ENCODE measurements around the gene CRMP1. TPM values are rescaled to one million over a fixed set of nuclear protein-coding genes. Genes with fewer than 3 reads are reported as not detected.
"Not testable (repeated sequence)": the region's sequence is repeated elsewhere in the genome, so short reads cannot be mapped to it uniquely, and the experiment has no call there.

Gene CRMP1
- total RNA-seq, 2 donors from 2014 or later, result 1.3 to 1.6 TPM

DNA sequence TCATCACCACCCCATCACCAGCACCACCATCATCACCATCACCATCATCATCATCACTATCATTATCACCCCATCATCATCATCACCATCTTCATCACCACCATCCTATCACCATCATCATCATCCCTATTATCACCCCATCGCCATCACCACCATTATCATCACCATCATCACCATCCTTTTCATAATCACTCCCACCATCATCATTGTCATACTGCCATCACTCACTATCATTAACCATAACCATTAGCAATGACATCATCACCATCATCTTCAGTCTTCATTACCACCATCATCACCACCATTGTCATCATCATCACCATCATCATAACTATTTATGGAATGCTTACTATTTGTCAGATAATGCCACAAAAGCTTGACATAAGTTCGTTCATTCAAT, 35.7 kb downstream of the CRMP1 start:
- H3K36me3 ChIP-seq (replicated peaks in 1 of 2; ENCODE audit: insufficient read depth in 1 of 2, low read depth in 2 of 2), result no peaks in the 10 kb centered on the region
- H3K27me3 ChIP-seq, result no peaks in the 10 kb centered on the region
- no peak overlapping the region for H3K27ac ChIP-seq
- DNase-seq, result no peak
- H3K4me3 ChIP-seq, result no peak overlapping the region
- 61 to 63% methylated on average over 2 of the region's 2 CpGs for WGBS, 2 donors
- intact Hi-C loops (cut with DNase I), result no loop called here
- TF ChIP-seq CTCF (IDR thresholded peaks at IDR 0.05) (no peak), POLR2A (IDR thresholded peaks at IDR 0.05) (no peak)
- no peaks in the 10 kb centered on the region for H3K4me1 ChIP-seq
- no peak for ATAC-seq
- H3K9me3 ChIP-seq, result no peaks in the 10 kb centered on the region

DNA sequence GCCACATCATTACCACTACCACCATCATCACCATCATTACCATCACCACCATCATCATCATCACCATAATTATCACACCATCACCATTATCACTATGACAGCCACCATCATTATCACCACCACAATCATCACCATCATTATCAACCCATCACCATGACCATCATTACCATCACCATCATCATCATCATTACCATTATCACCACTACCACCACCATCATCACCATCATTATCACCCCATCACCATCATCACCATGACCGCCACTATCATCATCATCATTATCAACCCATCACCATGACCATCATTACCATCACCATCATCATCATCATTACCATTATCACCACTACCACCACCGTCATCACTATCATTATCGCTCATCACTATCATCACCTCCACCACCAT, 36.5 kb downstream of the CRMP1 start:
- H3K27me3 ChIP-seq; H3K4me3 ChIP-seq; ATAC-seq; intact Hi-C loops (cut with DNase I); DNase-seq; H3K27ac ChIP-seq; H3K9me3 ChIP-seq; H3K36me3 ChIP-seq (replicated peaks in 1 of 2; ENCODE audit: insufficient read depth in 1 of 2, low read depth in 2 of 2); H3K4me1 ChIP-seq: not testable (repeated sequence)
- 88 to 94% methylated on average over 3 of the region's 3 CpGs for WGBS, 2 donors

DNA sequence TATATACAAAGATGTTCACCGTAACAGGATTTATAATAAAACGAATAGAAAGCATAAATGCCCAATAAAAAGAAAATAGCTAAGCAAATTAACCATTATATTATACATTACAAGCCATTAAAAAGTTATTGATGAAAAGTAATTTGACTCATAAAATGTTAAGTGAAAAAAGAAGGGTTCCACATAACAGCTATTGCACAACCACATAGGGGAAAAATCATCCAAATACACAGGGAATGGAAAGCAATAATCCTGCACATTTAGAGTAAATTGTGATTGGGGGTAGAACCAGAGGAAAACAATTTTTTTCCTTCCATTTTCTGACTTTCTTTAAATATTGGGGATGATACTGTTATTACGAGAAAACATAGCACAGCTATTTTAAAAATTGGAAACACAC, 38.0 kb downstream of the CRMP1 start:
- DNase-seq (no peak), ATAC-seq (no peak)
- no peaks in the 10 kb centered on the region for H3K9me3 ChIP-seq
- H3K4me3 ChIP-seq, result no peak overlapping the region
- no peaks in the 10 kb centered on the region for H3K27me3 ChIP-seq
- H3K4me1 ChIP-seq, result no peaks in the 10 kb centered on the region
- H3K36me3 ChIP-seq (replicated peaks in 1 of 2; ENCODE audit: insufficient read depth in 1 of 2, low read depth in 2 of 2), result no peaks in the 10 kb centered on the region
- H3K27ac ChIP-seq, result no peak overlapping the region
- 63 to 64% methylated on average over 3 of the region's 3 CpGs for WGBS, 2 donors
- intact Hi-C loops (cut with DNase I), result no loop called here
- TF ChIP-seq POLR2A (IDR thresholded peaks at IDR 0.05), result no peak

GRCh38 chr4:5852523-5853202, 40.2 kb downstream of the CRMP1 start:
- no peak overlapping the region for H3K27ac ChIP-seq

GRCh38 chr4:5851637-5852301, 41.1 kb downstream of the CRMP1 start:
- intact Hi-C loops (cut with DNase I), result no loop called here
- H3K4me1 ChIP-seq, result no peaks in the 10 kb centered on the region
- no peaks in the 10 kb centered on the region for H3K36me3 ChIP-seq (replicated peaks in 1 of 2; ENCODE audit: insufficient read depth in 1 of 2, low read depth in 2 of 2)
- H3K4me3 ChIP-seq, result no peak overlapping the region
- no peak for TF ChIP-seq CTCF (IDR thresholded peaks at IDR 0.05)
- TF ChIP-seq POLR2A (IDR thresholded peaks at IDR 0.05), result no peak
- H3K27me3 ChIP-seq, result no peaks in the 10 kb centered on the region
- WGBS, 2 donors, result 43 to 61% methylated on average over 4 of the region's 4 CpGs
- ATAC-seq (no peak), DNase-seq (no peak)
- H3K9me3 ChIP-seq, result no peaks in the 10 kb centered on the region
- no peak overlapping the region for H3K27ac ChIP-seq

More at GRCh38 chr4:5852523-5853202, 40.2 kb downstream of the CRMP1 start:
- TF ChIP-seq POLR2A (IDR thresholded peaks at IDR 0.05) (no peak), CTCF (IDR thresholded peaks at IDR 0.05) (no peak)
- no peaks in the 10 kb centered on the region for H3K9me3 ChIP-seq
- H3K4me1 ChIP-seq, result no peaks in the 10 kb centered on the region
- intact Hi-C loops (cut with DNase I), result no loop called here
- 46 to 50% methylated on average over 9 of the region's 9 CpGs for WGBS, 2 donors
- ATAC-seq, result no peak
- no peaks in the 10 kb centered on the region for H3K36me3 ChIP-seq (replicated peaks in 1 of 2; ENCODE audit: insufficient read depth in 1 of 2, low read depth in 2 of 2)
- no peak for DNase-seq
- H3K4me3 ChIP-seq, result no peak overlapping the region
- no peaks in the 10 kb centered on the region for H3K27me3 ChIP-seq

All from body of pancreas (tissue), 4 donors.